Omental fat pad (tissue), 4 donors: ENCODE measurements around the gene TMEM51. TPM values are rescaled to one million over a fixed set of nuclear protein-coding genes. Genes with fewer than 3 reads are reported as not detected.

Experiments used
- ATAC-seq: fragments of 150-250 bp; one replicate; pipeline ENCODE4 v1.9.1; 2016; ENCODE audit warnings: mild to moderate bottlenecking, moderate library complexity; ENCODE audit not compliant: low FRiP score
- DNase-seq: peaks from one replicate; pipeline ENCODE4 v3.0.0-alpha.2; 2019; ENCODE audit warnings: low spot score
- CTCF ChIP-seq, 3 donors: fragments of 450-650 bp; IDR thresholded peaks; one replicate each; pipeline ENCODE4 v1.5.1; 2016 to 2017; ENCODE audit warnings: antibody characterized with exemption in 3 of 3, mild to moderate bottlenecking in 3 of 3, moderate library complexity in 2 of 3
- total RNA-seq, 4 donors: library from RNA; depleted of rRNA; stranded (reverse); fragments of >200 nt; gene quantifications; one replicate each; pipeline ENCODE4 v1.1.0, GENCODE V29; 2016

TMEM51 gene
- total RNA-seq, 4 donors from 2014 or later: 3.3 to 8.6 (median 4.4) TPM

DNA sequence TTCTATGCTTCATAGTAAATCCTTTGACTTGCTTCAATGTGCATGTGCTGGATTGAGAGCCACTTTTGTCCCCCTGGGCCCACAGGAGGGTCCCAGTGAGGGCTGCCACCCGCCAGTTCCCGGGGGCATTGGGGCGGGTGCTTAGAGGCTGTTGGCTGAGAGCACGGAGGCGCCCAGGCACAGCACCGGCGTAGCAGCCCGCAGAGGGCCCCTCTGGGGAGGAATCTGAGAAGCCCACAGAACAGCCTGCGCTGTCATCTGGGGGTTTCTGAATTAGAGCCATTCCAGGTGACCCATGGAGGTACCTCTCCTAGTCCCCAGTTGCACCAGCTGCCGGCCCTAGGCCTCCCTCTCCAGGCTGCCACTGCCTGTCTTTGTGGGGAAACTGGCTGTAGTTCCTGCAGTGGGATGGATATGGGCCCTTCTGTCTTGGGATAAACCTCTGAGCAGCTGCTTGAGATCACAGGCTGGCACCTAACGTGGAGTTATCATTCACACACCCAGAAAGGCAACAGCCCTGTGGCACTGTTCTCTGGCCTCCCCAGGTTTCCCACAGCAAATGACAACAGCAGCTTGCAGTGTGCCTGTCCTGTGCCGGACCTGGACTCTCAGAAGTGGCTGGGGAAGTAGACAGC is 39.5 kb downstream of the TMEM51 start:
- TF ChIP-seq CTCF (IDR thresholded peaks at IDR 0.05): no peak
- DNase-seq (no peak), ATAC-seq (no peak)

- no peak for TF ChIP-seq CTCF (IDR thresholded peaks at IDR 0.05)
- ATAC-seq: no peak
- DNase-seq: no peak
Observed at GRCh38 chr1:15195420-15196052, 42.0 kb downstream of the TMEM51 start.

GRCh38 chr1:15196069-15196468 is 42.5 kb downstream of the TMEM51 start:
- ATAC-seq (no peak), DNase-seq (no peak)
- TF ChIP-seq CTCF (IDR thresholded peaks at IDR 0.05): no peak

- DNase-seq (no peak), ATAC-seq (no peak)
- no peak for TF ChIP-seq CTCF (IDR thresholded peaks at IDR 0.05)
Observed at GRCh38 chr1:15196807-15197530, 43.4 kb downstream of the TMEM51 start.

- no peak for TF ChIP-seq CTCF (IDR thresholded peaks at IDR 0.05)
- no peak for ATAC-seq
- no peak for DNase-seq
Observed at GRCh38 chr1:15197591-15198447, 44.3 kb downstream of the TMEM51 start.

GRCh38 chr1:15198684-15199083 is 45.1 kb downstream of the TMEM51 start:
- TF ChIP-seq CTCF (IDR thresholded peaks at IDR 0.05): no peak
- DNase-seq (no peak), ATAC-seq (no peak)
